Skeletal muscle satellite cell (primary cell): ENCODE measurements around the gene YTHDF1.

Source experiments
- H3K27me3 ChIP-seq: 2 replicates; pipeline ENCODE4 v1.7.0; 2013; ENCODE audit warnings: low read length; ENCODE audit not compliant: control insufficient read depth, insufficient read depth
- H3K36me3 ChIP-seq: 2 replicates; pipeline ENCODE4 v1.7.0; 2013; ENCODE audit warnings: mild to moderate bottlenecking, control low read depth, low read length; ENCODE audit not compliant: insufficient read depth
- H3K4me1 ChIP-seq: 2 replicates; pipeline ENCODE4 v1.7.0; 2013; ENCODE audit warnings: low read length; ENCODE audit not compliant: control insufficient read depth, insufficient read depth
- H3K4me2 ChIP-seq: 2 replicates; pipeline ENCODE4 v1.7.0; 2013; ENCODE audit warnings: mild to moderate bottlenecking, low read length
- H3K4me3 ChIP-seq: 2 replicates; pipeline ENCODE4 v1.7.0; 2013; ENCODE audit warnings: low read length
- H3K9ac ChIP-seq: 2 replicates; pipeline ENCODE4 v1.7.0; 2013; ENCODE audit warnings: mild to moderate bottlenecking, low read depth, low read length, moderate library complexity
- H3K9me3 ChIP-seq: replicated peaks from 2 replicates; pipeline ENCODE4 v1.7.0; 2013; ENCODE audit warnings: mild to moderate bottlenecking, control low read depth, low read length

YTHDF1 gene

GRCh38 chr20:63178446-63178820 is 37.5 kb downstream of the YTHDF1 start:
- no peaks in the 10 kb centered on the region for H3K36me3 ChIP-seq
- peaks cover 3% of the 10 kb centered on the region for H3K4me1 ChIP-seq
- H3K27me3 ChIP-seq, result peaks cover 77% of the 10 kb centered on the region
- no peak overlapping the region for H3K9ac ChIP-seq
- H3K4me2 ChIP-seq, result no peak overlapping the region
- no peak overlapping the region for H3K4me3 ChIP-seq
- no peaks in the 10 kb centered on the region for H3K9me3 ChIP-seq

GRCh38 chr20:63177785-63178445 is 38.0 kb downstream of the YTHDF1 start:
- H3K27me3 ChIP-seq, result peaks cover 82% of the 10 kb centered on the region
- H3K36me3 ChIP-seq, result no peaks in the 10 kb centered on the region
- H3K4me2 ChIP-seq, result no peak overlapping the region
- H3K4me1 ChIP-seq, result peaks cover 3% of the 10 kb centered on the region
- no peak overlapping the region for H3K4me3 ChIP-seq
- H3K9me3 ChIP-seq, result no peaks in the 10 kb centered on the region
- no peak overlapping the region for H3K9ac ChIP-seq

GRCh38 chr20:63177134-63177784 is 38.7 kb downstream of the YTHDF1 start:
- H3K4me2 ChIP-seq, result no peak overlapping the region
- no peaks in the 10 kb centered on the region for H3K9me3 ChIP-seq
- peaks cover 82% of the 10 kb centered on the region for H3K27me3 ChIP-seq
- peaks cover 3% of the 10 kb centered on the region for H3K4me1 ChIP-seq
- H3K4me3 ChIP-seq, result no peak overlapping the region
- no peak overlapping the region for H3K9ac ChIP-seq
- H3K36me3 ChIP-seq, result no peaks in the 10 kb centered on the region

GRCh38 chr20:63176427-63177133 is 39.4 kb downstream of the YTHDF1 start:
- Histone ChIP-seq H3K9ac (no peak overlapping the region), H3K4me2 (no peak overlapping the region)

GRCh38 chr20:63176034-63176426 is 39.9 kb downstream of the YTHDF1 start:
- H3K4me3 ChIP-seq, result no peak overlapping the region
- peaks cover 82% of the 10 kb centered on the region for H3K27me3 ChIP-seq
- no peaks in the 10 kb centered on the region for H3K36me3 ChIP-seq
- no peak overlapping the region for H3K9ac ChIP-seq
- no peaks in the 10 kb centered on the region for H3K9me3 ChIP-seq
- peaks cover 3% of the 10 kb centered on the region for H3K4me1 ChIP-seq
- H3K4me2 ChIP-seq, result no peak overlapping the region

More at GRCh38 chr20:63176427-63177133, 39.4 kb downstream of the YTHDF1 start:
- H3K27me3 ChIP-seq, result peaks cover 82% of the 10 kb centered on the region
- H3K4me3 ChIP-seq, result no peak overlapping the region
- peaks cover 3% of the 10 kb centered on the region for H3K4me1 ChIP-seq
- no peaks in the 10 kb centered on the region for H3K36me3 ChIP-seq
- no peaks in the 10 kb centered on the region for H3K9me3 ChIP-seq

- Histone ChIP-seq H3K4me3 (no peak overlapping the region), H3K27me3 (peaks cover 83% of the 10 kb centered on the region), H3K4me1 (peaks cover 3% of the 10 kb centered on the region), H3K9ac (no peak overlapping the region), H3K36me3 (no peaks in the 10 kb centered on the region), H3K9me3 (no peaks in the 10 kb centered on the region), H3K4me2 (no peak overlapping the region)
These were observed 40.7 kb downstream of the YTHDF1 start for GRCh38 chr20:63175038-63175895.

- Histone ChIP-seq H3K27me3 (peaks cover 83% of the 10 kb centered on the region), H3K4me2 (no peak overlapping the region), H3K4me3 (no peak overlapping the region), H3K36me3 (no peaks in the 10 kb centered on the region), H3K4me1 (peaks cover 3% of the 10 kb centered on the region), H3K9ac (no peak overlapping the region), H3K9me3 (no peaks in the 10 kb centered on the region)
These were observed 41.5 kb downstream of the YTHDF1 start for GRCh38 chr20:63174309-63175037.

- Histone ChIP-seq H3K4me1 (no peaks in the 10 kb centered on the region), H3K27me3 (peaks cover 85% of the 10 kb centered on the region), H3K9ac (no peak overlapping the region), H3K9me3 (no peaks in the 10 kb centered on the region), H3K36me3 (no peaks in the 10 kb centered on the region), H3K4me3 (no peak overlapping the region), H3K4me2 (no peak overlapping the region)
These were observed 42.3 kb downstream of the YTHDF1 start for GRCh38 chr20:63173552-63174191.

- Histone ChIP-seq H3K36me3 (no peaks in the 10 kb centered on the region), H3K4me1 (no peaks in the 10 kb centered on the region), H3K9me3 (no peaks in the 10 kb centered on the region), H3K4me3 (no peak overlapping the region), H3K27me3 (peaks cover 86% of the 10 kb centered on the region), H3K4me2 (no peak overlapping the region), H3K9ac (no peak overlapping the region)
These were observed 43.2 kb downstream of the YTHDF1 start for GRCh38 chr20:63172726-63173125.

- peaks cover 84% of the 10 kb centered on the region for H3K27me3 ChIP-seq
- H3K9ac ChIP-seq, result no peak overlapping the region
- H3K4me1 ChIP-seq, result no peaks in the 10 kb centered on the region
- no peaks in the 10 kb centered on the region for H3K9me3 ChIP-seq
- H3K36me3 ChIP-seq, result no peaks in the 10 kb centered on the region
- no peak overlapping the region for H3K4me2 ChIP-seq
- no peak overlapping the region for H3K4me3 ChIP-seq
These were observed 43.9 kb downstream of the YTHDF1 start for GRCh38 chr20:63171991-63172390.
